HepG2 (cell line): ENCODE data around the gene RHBG. TPM values are rescaled to one million over a fixed set of nuclear protein-coding genes. Genes with fewer than 3 reads are reported as not detected.

ENCODE experiments used
- ATM ChIP-seq: fragments of 450-650 bp; IDR thresholded peaks from 2 replicates; pipeline ENCODE4 v1.7.1; 2017; ENCODE audit warnings: mild to moderate bottlenecking, borderline replicate concordance
- CCAR2 ChIP-seq: fragments of 200-400 bp; formaldehyde crosslinking; optimal IDR thresholded peaks from 2 replicates; pipeline ENCODE3; 2018; ENCODE audit warnings: low read depth, mild to moderate bottlenecking, low read length, moderate library complexity
- ISL2 ChIP-seq: sonication (generic); formaldehyde crosslinking; IDR thresholded peaks from 2 replicates; pipeline ENCODE4 v1.5.0; 2020; ENCODE audit warnings: missing genetic modification reagents
- JARID2 ChIP-seq: sonication (generic); formaldehyde crosslinking; IDR thresholded peaks from 2 replicates; pipeline ENCODE4 v1.8.1; 2023; ENCODE audit warnings: missing genetic modification reagents, inconsistent platforms; ENCODE audit not compliant: insufficient replicate concordance
- KDM4B ChIP-seq: sonication (generic); formaldehyde crosslinking; IDR thresholded peaks from 2 replicates; pipeline ENCODE4 v1.4.0; 2020; ENCODE audit warnings: missing genetic modification reagents
- MEF2D ChIP-seq: sonication (generic); formaldehyde crosslinking; IDR thresholded peaks from 2 replicates; pipeline ENCODE4 v1.5.1; 2020; ENCODE audit warnings: mild to moderate bottlenecking, missing genetic modification reagents
- NFIB ChIP-seq: sonication (generic); formaldehyde crosslinking; IDR thresholded peaks from 2 replicates; pipeline ENCODE4 v1.9.0; 2021; ENCODE audit warnings: missing genetic modification reagents, mild to moderate bottlenecking, borderline replicate concordance
- NR2F6 ChIP-seq, 2 experiments: IDR thresholded peaks; 2 replicates each; pipeline ENCODE4 v1.6.1; 2016; ENCODE audit warnings: antibody characterized with exemption in 1 of 2, mild to moderate bottlenecking in 1 of 2
- RARA ChIP-seq: IDR thresholded peaks from 2 replicates; pipeline ENCODE4 v1.6.1; 2016; ENCODE audit warnings: missing genetic modification reagents, missing compliant biosample characterization
- RXRB ChIP-seq: IDR thresholded peaks from 2 replicates; pipeline ENCODE4 v1.6.1; 2016; ENCODE audit warnings: borderline replicate concordance, missing genetic modification reagents, missing compliant biosample characterization
- SALL1 ChIP-seq: sonication (generic); formaldehyde crosslinking; IDR thresholded peaks from 2 replicates; pipeline ENCODE4 v1.8.0; 2022; ENCODE audit warnings: mild to moderate bottlenecking, missing genetic modification reagents
- SALL2 ChIP-seq: sonication (generic); formaldehyde crosslinking; IDR thresholded peaks from 2 replicates; pipeline ENCODE4 v1.8.1; 2023; ENCODE audit warnings: mild to moderate bottlenecking, missing genetic modification reagents, inconsistent platforms
- SP140L ChIP-seq: sonication (generic); formaldehyde crosslinking; IDR thresholded peaks from 2 replicates; pipeline ENCODE4 v1.4.0; 2020; ENCODE audit warnings: missing genetic modification reagents, borderline replicate concordance
- TBX2 ChIP-seq: sonication (generic); formaldehyde crosslinking; IDR thresholded peaks from 2 replicates; pipeline ENCODE4 v1.5.0; 2020; ENCODE audit warnings: missing genetic modification reagents, mild to moderate bottlenecking, borderline replicate concordance
- TEAD2 ChIP-seq: sonication (generic); formaldehyde crosslinking; IDR thresholded peaks from 2 replicates; pipeline ENCODE4 v1.9.0; 2021; ENCODE audit warnings: missing genetic modification reagents
- TOE1 ChIP-seq: sonication (generic); formaldehyde crosslinking; IDR thresholded peaks from 2 replicates; pipeline ENCODE4 v1.4.0; 2020; ENCODE audit warnings: mild to moderate bottlenecking, missing genetic modification reagents
- YEATS2 ChIP-seq: sonication (generic); formaldehyde crosslinking; IDR thresholded peaks from 2 replicates; pipeline ENCODE4 v1.4.0; 2020; ENCODE audit warnings: missing genetic modification reagents, borderline replicate concordance
- ZNF441 ChIP-seq: sonication (generic); formaldehyde crosslinking; IDR thresholded peaks from 2 replicates; pipeline ENCODE4 v1.7.0; 2021; ENCODE audit warnings: missing genetic modification reagents, borderline replicate concordance
- polyA plus RNA-seq, 8 experiments: library from polyadenylated mRNA; depleted of rRNA in 3 of 8; stranded (reverse) in 7 of 8; unstranded in 1 of 8; fragments of >200 nt; fragmentation: Illumina TruSeq in 4 of 8; extraction: Trizol in 4 of 8; gene quantifications; 2 replicates each; pipeline versions ENCODE4 v1.2.1 to v1.2.3, GENCODE V29; 2011 to 2016; ENCODE audit warnings: low read depth in 4 of 8, missing spikeins in 1 of 8, mixed read lengths in 1 of 8; ENCODE audit not compliant: insufficient read depth in 1 of 8
- total RNA-seq, 5 experiments: library from RNA; depleted of rRNA; stranded (reverse); fragments of >200 nt; fragmentation: Illumina TruSeq; extraction: Trizol; gene quantifications; 2 replicates each; pipeline ENCODE4 v1.2.3, GENCODE V29; 2016; ENCODE audit warnings: low read depth in 1 of 5
- TF ChIP-seq, protein P1 (sequence below): sonication (generic); formaldehyde crosslinking; IDR thresholded peaks from 2 replicates; pipeline ENCODE4 v1.9.0; 2022; ENCODE audit warnings: missing genetic modification reagents, mild to moderate bottlenecking, borderline replicate concordance
- TF ChIP-seq, protein P2 (sequence below): sonication (generic); formaldehyde crosslinking; IDR thresholded peaks from 2 replicates; pipeline ENCODE4 v1.5.0; 2020; ENCODE audit warnings: missing genetic modification reagents
- TF ChIP-seq, protein P3 (sequence below): sonication (generic); formaldehyde crosslinking; conservative IDR thresholded peaks from 2 replicates; pipeline ENCODE4 v1.8.1; 2023; ENCODE audit warnings: missing genetic modification reagents
- TF ChIP-seq, protein P4 (sequence below): sonication (generic); formaldehyde crosslinking; IDR thresholded peaks from 2 replicates; pipeline ENCODE4 v1.5.0; 2020; ENCODE audit warnings: missing genetic modification reagents, mild to moderate bottlenecking, borderline replicate concordance
- TF ChIP-seq, protein P5 (sequence below): IDR thresholded peaks from 2 replicates; pipeline ENCODE4 v1.4.0; 2020; ENCODE audit warnings: mild to moderate bottlenecking, missing genetic modification reagents

Gene RHBG
- total and polyA plus RNA-seq, 2 of the 13 experiments (the other 11 are each of a cell fraction or from before 2014, with no cell fraction given) = 61.8 to 73.5 TPM

DNA sequence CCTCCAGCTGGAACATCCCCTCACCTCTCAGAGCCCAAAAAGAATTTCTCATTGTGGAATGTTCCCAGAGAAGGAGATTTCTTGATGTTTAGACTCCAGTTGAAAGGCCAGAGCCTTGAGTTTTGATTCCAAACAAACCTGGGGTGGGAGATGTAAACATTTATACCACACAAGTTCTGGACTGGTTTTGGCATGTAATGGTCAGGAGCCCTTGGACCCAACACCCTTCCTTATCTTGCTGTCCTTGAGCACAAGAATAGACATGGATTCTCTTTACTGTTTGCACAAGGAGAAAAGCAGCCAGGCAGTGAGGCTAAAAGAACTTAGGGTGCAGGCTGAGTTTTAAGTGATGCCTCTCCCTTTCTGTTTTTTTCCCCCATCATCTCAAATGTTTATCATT, 4.5 kb downstream of the RHBG start (continued):
- TF ChIP-seq, protein P1, sequence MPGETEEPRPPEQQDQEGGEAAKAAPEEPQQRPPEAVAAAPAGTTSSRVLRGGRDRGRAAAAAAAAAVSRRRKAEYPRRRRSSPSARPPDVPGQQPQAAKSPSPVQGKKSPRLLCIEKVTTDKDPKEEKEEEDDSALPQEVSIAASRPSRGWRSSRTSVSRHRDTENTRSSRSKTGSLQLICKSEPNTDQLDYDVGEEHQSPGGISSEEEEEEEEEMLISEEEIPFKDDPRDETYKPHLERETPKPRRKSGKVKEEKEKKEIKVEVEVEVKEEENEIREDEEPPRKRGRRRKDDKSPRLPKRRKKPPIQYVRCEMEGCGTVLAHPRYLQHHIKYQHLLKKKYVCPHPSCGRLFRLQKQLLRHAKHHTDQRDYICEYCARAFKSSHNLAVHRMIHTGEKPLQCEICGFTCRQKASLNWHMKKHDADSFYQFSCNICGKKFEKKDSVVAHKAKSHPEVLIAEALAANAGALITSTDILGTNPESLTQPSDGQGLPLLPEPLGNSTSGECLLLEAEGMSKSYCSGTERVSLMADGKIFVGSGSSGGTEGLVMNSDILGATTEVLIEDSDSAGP (CRISPR knock-in tag) = no peak
- TF ChIP-seq RARA (CRISPR knock-in tag) (peak; percentile 52; the same call in 1 of the 2 replicates), MEF2D (CRISPR knock-in tag) (0 out of 2 replicates have a peak, but pooled peaks have one; percentile 47), SP140L (CRISPR knock-in tag) (no peak), SALL2 (no peak), NR2F6 (IDR thresholded peaks at IDR 0.05) (0 out of 2 replicates have a peak, but pooled peaks have one; percentile 16), NR2F6 (CRISPR knock-in tag; IDR thresholded peaks at IDR 0.05) (no peak), KDM4B (CRISPR knock-in tag) (no peak), TOE1 (CRISPR knock-in tag) (no peak), TEAD2 (no peak), ISL2 (CRISPR knock-in tag) (peak; percentile 39; the same call in 1 of the 2 replicates), YEATS2 (CRISPR knock-in tag) (no peak), CCAR2 (no peak), ATM (no peak), NFIB (CRISPR knock-in tag) (no peak), RXRB (0 out of 2 replicates have a peak, but pooled peaks have one; percentile 12), SALL1 (CRISPR knock-in tag) (0 out of 2 replicates have a peak, but pooled peaks have one; percentile 9), JARID2 (CRISPR knock-in tag) (no peak), ZNF441 (no peak), TBX2 (CRISPR knock-in tag) (peak; percentile 64; the same call in 1 of the 2 replicates)
- TF ChIP-seq, protein P2, sequence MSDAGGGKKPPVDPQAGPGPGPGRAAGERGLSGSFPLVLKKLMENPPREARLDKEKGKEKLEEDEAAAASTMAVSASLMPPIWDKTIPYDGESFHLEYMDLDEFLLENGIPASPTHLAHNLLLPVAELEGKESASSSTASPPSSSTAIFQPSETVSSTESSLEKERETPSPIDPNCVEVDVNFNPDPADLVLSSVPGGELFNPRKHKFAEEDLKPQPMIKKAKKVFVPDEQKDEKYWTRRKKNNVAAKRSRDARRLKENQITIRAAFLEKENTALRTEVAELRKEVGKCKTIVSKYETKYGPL = no peak
- TF ChIP-seq, protein P3, sequence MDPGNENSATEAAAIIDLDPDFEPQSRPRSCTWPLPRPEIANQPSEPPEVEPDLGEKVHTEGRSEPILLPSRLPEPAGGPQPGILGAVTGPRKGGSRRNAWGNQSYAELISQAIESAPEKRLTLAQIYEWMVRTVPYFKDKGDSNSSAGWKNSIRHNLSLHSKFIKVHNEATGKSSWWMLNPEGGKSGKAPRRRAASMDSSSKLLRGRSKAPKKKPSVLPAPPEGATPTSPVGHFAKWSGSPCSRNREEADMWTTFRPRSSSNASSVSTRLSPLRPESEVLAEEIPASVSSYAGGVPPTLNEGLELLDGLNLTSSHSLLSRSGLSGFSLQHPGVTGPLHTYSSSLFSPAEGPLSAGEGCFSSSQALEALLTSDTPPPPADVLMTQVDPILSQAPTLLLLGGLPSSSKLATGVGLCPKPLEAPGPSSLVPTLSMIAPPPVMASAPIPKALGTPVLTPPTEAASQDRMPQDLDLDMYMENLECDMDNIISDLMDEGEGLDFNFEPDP = 0 out of 2 replicates have a peak, but pooled peaks have one; percentile 34
- TF ChIP-seq, protein P4, sequence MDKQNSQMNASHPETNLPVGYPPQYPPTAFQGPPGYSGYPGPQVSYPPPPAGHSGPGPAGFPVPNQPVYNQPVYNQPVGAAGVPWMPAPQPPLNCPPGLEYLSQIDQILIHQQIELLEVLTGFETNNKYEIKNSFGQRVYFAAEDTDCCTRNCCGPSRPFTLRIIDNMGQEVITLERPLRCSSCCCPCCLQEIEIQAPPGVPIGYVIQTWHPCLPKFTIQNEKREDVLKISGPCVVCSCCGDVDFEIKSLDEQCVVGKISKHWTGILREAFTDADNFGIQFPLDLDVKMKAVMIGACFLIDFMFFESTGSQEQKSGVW (CRISPR knock-in tag) = no peak
- TF ChIP-seq, protein P5, sequence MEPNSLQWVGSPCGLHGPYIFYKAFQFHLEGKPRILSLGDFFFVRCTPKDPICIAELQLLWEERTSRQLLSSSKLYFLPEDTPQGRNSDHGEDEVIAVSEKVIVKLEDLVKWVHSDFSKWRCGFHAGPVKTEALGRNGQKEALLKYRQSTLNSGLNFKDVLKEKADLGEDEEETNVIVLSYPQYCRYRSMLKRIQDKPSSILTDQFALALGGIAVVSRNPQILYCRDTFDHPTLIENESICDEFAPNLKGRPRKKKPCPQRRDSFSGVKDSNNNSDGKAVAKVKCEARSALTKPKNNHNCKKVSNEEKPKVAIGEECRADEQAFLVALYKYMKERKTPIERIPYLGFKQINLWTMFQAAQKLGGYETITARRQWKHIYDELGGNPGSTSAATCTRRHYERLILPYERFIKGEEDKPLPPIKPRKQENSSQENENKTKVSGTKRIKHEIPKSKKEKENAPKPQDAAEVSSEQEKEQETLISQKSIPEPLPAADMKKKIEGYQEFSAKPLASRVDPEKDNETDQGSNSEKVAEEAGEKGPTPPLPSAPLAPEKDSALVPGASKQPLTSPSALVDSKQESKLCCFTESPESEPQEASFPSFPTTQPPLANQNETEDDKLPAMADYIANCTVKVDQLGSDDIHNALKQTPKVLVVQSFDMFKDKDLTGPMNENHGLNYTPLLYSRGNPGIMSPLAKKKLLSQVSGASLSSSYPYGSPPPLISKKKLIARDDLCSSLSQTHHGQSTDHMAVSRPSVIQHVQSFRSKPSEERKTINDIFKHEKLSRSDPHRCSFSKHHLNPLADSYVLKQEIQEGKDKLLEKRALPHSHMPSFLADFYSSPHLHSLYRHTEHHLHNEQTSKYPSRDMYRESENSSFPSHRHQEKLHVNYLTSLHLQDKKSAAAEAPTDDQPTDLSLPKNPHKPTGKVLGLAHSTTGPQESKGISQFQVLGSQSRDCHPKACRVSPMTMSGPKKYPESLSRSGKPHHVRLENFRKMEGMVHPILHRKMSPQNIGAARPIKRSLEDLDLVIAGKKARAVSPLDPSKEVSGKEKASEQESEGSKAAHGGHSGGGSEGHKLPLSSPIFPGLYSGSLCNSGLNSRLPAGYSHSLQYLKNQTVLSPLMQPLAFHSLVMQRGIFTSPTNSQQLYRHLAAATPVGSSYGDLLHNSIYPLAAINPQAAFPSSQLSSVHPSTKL = peak; percentile 56
